HG03342 (cell line): ENCODE data around the gene INHA.

Experiments used
- ATAC-seq: cut with Tn5 transposase; IDR thresholded peaks from one replicate; pipeline ENCODE4 v1.9.1; 2021; ENCODE audit warnings: mild to moderate bottlenecking, moderate library complexity; ENCODE audit not compliant: unreplicated experiment

Gene INHA, protein sequence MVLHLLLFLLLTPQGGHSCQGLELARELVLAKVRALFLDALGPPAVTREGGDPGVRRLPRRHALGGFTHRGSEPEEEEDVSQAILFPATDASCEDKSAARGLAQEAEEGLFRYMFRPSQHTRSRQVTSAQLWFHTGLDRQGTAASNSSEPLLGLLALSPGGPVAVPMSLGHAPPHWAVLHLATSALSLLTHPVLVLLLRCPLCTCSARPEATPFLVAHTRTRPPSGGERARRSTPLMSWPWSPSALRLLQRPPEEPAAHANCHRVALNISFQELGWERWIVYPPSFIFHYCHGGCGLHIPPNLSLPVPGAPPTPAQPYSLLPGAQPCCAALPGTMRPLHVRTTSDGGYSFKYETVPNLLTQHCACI

DNA sequence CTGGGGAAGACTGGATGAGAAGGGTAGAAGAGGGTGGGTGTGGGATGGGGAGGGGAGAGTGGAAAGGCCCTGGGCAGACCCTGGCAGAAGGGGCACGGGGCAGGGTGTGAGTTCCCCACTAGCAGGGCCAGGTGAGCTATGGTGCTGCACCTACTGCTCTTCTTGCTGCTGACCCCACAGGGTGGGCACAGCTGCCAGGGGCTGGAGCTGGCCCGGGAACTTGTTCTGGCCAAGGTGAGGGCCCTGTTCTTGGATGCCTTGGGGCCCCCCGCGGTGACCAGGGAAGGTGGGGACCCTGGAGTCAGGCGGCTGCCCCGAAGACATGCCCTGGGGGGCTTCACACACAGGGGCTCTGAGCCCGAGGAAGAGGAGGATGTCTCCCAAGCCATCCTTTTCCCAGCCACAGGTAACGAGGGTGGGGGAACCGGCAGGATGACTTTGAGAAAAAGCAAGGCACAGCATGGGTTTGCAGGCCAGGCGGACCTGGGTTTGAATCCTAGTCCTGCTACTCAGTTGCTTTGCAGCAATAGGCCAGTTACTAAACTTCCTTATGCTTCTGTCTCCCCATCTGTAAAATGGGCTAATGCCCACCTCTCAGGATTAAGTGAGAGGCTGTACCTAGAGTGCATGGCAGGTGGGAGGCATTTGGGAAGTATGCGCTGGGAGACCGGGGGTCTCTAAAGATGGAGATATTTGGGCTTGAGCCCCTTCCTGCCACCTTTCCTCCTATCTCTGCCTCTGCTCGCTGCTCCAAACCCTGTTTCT, at the start of gene INHA:
TSS of gene INHA (plus strand) at position 74 of the 765 bp plus-strand sequence. CDS start at position 139, 65 bp downstream.
- ATAC-seq, result no peak

DNA sequence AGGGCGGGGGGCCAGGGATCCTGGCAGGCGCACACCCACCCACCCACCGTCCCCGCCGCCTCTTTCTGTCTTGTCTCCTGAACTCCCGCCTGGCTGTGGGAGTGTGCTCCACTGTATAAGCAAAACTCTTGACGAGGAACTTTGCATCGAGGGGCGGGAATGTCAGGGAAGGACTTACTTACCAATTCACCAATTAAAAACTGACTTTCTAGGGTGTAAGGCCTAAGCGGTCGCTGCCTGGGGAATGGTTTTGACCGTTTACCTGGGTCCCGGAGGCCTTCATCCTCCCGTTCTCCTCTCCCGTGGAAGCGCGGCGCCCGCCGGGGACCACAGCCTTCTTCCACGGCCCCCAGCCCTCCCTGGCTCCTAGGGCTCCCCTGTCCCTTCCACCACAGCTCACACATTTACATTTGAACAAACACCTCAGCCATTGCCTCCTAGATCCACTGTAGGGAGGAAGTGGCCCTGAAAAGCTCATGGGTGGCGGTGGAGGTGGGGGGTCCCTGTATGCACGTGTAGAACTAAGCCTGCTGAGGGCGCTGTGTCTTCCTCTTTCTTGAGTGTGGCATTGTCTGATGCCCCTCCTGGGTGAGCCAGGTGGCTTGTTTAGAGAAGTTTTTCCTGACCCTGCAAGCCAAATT, 49.0 kb upstream of the INHA start:
- ATAC-seq, result no peak

DNA sequence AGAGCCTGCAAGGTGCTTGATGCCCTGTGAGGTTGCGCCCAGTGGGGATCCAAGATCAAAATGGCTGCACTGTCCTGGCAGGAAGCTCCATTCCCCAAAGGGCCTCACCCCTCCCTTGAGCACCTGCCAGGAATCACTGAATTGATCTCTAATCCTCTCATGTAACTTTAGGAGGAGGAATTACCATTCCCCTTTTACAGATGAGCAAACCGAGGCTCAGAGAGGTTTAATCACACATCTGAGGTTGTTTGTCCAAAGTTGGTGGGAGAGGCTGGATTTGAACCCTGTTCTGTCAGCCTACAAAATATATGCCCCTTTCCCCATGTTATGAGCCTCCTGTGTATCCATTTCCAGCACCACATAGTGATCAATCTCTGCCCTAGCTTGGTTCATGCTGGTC, 47.3 kb upstream of the INHA start:
- ATAC-seq, result no peak

DNA sequence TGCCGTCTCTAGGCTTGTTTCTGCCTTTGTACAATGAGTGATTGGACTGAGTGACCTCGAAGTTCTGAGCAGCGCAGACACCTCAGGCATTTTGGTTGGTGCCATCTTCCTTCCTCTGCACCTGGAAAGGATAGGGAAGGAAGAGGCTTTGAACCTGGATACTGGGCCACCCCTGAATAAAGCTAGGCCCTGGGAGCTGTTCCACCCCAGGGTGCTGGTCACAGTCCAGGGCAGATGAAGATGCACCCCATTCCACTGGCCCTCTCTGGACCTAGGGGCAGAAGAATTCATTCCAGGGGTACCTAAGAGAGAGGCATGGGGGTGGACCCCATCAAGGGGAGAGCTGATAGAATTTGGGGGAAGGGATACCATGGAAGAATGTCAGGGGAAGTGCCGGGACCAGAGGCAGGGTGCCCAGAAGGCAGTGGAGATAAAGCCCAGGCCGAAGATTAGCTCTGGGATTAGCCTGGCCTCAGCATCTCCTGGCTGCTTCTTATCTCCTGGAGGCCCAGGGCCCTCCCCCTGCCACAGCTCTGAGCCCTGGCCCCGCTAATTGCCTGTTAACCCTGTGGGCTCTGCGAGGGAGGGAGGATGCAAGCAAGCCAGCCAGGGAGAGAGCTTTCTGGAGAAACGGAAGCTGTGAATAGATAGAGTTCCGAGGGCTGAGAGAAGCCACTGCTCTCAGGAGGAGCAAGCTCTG, 46.4 kb upstream of the INHA start:
- ATAC-seq, result no peak

DNA sequence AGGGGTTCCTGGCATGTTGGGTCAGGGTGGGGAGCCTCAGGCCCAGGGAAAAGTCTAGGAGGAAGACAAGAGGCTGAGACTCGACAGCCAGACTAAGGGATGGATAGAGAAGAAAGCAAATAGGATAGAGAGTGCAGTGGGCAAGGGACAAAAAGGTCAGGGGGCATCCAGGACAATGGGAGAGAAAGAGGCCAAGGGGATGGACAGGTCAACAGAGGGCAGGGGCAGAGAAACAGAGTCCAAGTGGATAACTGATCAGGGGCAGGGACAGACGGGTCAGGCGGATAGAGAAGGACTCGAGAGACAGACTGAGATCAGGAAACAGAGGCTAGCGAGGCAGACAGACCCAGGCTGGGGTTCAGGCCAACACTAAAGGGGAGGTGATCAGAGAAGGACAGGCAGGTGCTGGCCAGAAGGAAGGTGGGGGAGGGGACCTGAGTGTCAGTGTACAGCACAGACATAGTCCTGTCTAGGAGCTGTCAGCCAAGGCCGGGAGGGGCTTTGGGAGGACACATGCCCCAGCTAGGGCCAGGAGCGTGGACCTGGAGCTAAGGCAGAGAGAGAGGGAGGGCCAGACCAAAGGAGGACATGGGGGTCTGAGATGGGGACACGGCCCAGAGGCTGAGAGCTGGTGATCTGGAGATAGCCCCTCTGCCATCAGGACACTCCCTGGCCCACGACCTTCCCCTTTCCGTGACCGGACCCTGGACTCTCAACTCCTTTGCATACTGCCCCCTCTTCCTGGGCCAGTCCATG, 45.6 kb upstream of the INHA start:
- no peak for ATAC-seq

DNA sequence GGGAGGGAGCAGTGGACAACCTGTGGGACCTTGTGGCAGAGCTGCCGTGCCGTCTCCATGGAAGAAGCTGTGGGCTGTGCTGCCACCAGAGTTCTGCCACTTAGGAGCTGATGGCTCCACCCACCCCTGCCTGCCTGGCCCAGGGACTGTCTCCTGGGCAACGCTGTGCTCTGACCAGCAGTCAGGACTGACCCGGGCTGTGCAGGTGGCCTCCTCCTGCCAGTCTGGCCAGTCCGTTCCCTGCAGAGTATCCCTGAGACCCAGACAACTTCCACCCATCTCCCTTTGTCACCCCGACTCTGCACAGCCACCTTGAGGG, 45.1 kb upstream of the INHA start:
- no peak for ATAC-seq

DNA sequence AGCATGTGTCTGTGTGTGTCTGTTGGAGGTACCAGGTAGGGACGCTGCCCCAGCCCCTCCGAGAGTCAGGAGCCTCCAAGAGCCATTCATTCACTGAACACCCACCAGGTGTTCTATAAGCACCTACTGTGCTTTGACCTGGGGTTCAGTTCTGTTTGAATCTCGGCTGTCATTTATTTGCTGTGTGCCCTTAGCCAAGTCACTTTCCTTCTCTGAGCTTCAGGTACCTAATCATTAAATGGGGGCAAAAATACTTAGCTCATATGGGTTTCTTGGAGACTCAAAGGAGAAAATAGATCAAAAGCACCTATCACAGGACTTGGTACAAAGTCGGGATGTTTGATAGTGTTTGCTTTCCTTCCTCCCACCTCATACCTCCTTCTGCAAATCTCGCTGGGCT, 44.6 kb upstream of the INHA start:
- no peak for ATAC-seq

DNA sequence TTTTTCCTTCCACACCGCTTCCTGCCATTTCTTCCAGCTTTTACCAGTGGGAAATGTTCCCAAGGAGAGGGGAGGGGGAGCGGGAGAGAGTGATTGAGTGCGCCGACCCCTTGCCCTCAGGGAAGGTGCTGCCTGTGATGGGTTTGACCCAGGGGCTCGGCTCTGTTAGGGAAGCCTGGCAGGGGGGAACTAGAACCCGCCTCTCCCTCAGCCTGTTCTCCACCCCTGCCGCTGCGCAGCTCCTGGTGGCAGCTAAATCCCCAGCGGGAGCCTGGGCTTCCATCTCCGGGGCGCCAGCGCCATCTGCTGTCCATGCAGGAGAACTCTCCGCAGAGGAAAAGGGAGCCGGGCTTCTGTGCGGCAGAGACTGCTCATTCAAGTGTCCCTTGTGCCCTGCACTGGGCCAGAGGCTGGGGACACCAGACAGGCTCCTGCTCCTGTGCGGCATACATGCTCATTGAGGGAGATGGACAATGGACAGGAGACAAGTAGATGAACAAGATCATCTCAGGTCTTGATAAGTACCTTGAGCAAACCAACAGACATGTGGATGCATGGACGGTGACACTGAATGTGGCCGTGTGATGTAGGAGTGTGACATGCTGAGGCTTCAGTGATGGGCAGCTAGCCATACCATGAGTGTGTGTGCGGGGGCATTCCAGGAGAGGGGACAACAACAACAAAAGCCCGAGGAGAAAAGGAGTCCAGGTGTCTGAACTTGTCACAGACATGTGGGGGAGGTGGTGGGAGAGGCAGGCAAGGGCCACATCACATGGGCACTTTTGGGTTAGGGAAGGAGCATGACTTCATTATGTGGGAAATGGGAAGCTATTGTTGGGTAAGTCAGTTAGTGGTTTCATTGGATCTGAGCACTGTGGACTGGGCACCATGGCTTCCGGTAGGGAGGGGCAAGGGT, 41.8 kb upstream of the INHA start:
- ATAC-seq, result peak; percentile 88

DNA sequence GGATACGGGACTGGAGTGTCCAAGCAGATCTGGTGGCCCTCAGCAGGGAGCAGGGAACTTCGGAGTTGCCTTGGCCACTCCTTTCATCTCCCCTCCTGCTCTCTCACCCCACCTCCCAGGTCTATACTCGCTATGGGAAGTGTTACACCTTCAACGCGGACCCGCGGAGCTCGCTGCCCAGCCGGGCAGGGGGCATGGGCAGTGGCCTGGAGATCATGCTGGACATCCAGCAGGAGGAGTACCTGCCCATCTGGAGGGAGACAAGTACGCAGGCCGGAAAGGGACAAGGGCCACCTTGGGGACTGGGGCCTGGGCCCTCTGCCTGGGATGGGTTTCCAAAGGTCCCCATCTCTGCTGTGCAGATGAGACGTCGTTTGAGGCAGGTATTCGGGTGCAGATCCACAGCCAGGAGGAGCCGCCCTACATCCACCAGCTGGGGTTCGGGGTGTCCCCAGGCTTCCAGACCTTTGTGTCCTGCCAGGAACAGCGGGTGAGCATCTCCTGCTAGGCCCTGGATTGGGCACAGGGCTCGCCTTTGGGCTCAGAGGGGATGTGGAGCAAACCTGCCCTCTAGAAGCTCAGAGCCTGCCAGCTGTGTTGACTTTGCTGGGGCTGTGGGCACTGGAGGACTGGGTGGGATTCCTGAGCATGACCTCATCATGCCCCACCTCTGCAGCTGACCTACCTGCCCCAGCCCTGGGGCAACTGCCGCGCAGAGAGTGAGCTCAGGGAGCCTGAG, 40.3 kb upstream of the INHA start:
- ATAC-seq, result no peak

DNA sequence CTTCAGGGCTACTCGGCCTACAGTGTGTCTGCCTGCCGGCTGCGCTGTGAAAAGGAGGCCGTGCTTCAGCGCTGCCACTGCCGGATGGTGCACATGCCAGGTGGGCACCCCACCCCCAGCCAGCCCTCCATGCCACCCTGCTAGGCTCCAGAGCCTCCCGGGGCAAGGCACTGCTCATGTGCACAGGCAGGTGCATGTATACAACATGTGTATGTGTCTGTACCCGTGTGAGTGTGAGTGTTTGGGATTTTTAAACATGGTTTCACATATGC, 39.8 kb upstream of the INHA start:
- no peak for ATAC-seq

DNA sequence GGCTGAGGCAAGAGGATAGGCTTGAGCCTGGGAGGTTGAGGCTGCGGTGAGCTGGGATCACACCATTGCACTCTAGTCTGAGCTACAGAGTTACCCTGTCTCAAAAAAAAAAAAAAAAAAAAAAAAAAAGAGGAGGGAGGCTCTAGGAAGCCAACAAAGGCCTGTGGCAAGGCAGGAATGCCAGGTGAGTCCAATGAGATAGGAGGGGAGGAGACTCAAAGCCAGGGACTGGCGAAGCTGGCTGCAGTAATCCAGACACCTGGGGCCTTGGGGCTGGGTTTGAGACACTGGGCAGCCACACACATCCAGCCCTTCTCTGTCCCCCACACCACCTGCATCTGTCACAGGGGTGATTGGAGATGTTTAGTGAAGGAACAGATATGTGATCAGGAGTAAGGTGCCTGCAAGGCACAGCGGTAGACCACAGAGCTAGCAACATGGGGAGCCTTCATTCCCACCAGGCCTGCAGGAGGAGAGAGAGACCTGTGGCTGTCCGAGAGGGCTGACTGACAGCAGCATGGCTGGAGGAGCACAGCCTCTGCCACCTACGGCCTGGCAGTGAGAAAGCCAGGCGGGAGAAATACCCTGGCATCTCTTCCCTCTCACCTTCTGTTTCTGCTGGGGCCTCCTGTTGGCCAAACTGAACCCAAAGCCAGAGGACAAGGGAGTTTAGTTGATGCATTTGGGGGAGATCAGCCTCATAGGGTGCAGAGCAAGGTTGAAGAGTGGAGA, 38.0 kb upstream of the INHA start:
- ATAC-seq, result no peak

DNA sequence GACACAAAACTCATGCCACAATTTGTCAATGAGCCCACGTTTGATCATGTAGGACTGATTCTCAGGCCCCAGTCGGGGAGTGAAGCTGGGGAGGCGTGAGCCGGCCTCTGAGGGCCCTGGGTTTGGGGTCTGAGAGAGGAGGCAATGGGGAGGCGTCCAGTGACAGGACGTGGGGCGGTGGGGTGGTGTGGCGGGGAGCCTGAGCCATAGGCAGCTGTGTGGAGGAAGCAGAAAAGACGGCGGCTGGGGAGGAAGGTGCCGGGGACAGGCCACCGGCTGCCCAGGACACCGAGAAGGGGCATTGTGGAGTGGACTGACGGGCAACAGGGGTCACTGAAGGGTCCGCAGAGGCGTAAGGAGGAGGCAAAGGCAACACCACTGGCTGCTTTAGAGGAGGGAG, 35.7 kb upstream of the INHA start:
- ATAC-seq, result no peak

DNA sequence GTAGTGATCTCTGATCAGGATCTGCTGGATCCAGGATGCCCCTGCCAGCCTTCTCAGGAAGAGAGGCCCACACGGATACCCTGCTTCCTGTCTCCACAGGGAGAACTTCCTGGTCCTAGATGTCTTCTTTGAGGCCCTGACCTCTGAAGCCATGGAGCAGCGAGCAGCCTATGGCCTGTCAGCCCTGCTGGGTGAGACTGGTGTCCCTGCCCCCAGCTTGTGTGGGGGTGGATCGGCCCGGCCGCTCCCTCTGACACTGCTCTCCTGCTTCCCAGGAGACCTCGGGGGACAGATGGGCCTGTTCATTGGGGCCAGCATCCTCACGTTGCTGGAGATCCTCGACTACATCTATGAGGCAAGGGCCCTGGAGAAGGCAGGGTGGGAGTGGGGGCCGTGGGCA, 35.1 kb upstream of the INHA start:
- no peak for ATAC-seq

DNA sequence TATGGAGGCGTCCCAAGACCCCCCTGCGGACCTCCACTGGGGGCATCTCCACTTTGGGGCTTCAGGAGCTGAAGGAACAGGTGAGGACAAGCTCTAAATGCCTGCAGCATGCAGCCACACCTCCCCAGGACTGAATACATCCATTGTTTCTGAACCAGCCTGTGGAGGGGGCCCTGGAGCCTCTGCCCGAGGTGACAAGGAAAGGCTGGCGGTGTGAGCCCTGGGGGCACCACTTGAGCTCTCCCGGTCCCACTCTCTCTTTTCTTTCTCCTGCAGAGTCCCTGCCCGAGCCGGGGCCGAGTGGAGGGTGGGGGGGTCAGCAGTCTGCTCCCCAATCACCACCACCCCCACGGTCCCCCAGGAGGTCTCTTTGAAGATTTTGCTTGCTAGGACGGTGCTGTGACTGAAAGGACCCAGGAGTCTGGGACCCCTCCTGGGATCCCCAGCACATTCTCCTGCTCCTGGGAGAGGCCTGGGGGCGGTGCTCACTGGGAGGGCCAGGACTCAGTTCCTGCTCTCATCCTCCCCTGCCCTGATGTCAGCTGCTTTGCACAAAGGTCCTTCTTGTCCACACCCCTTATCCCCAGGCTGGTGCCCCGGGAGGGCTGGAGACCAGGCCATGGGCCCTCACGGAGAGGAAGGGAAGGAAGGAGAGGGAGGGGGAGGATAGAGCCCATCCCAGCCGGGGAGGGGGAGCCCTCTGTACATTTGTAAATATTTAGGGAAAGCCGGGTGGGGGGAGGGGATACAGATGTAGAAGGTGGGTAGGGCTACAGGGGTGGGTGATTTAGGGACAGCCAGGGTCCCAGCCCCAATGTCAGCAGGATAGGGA, 34.2 kb upstream of the INHA start:
- no peak for ATAC-seq

DNA sequence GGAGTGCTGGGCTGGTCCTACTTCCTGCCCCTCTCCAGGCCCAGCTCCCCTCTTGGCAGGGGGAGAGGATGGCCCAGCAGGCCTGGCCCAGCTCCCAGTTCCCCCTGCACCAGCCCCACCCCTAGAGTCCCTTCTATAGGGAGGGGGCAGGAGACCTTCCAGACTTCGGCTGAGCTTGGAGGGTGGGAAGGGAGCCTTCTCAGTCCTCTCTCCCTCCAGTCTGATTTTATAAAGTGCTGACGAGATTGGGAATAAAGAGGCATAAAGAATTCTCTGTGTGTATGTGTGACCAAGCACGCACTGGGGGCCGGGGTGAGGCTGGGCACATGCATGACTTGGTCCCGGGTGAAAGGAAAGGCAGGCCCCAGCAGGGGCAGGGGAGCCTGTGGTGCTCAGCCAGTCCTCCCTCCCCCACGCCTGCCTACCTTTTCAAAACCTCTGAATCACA, 33.6 kb upstream of the INHA start:
- no peak for ATAC-seq

DNA sequence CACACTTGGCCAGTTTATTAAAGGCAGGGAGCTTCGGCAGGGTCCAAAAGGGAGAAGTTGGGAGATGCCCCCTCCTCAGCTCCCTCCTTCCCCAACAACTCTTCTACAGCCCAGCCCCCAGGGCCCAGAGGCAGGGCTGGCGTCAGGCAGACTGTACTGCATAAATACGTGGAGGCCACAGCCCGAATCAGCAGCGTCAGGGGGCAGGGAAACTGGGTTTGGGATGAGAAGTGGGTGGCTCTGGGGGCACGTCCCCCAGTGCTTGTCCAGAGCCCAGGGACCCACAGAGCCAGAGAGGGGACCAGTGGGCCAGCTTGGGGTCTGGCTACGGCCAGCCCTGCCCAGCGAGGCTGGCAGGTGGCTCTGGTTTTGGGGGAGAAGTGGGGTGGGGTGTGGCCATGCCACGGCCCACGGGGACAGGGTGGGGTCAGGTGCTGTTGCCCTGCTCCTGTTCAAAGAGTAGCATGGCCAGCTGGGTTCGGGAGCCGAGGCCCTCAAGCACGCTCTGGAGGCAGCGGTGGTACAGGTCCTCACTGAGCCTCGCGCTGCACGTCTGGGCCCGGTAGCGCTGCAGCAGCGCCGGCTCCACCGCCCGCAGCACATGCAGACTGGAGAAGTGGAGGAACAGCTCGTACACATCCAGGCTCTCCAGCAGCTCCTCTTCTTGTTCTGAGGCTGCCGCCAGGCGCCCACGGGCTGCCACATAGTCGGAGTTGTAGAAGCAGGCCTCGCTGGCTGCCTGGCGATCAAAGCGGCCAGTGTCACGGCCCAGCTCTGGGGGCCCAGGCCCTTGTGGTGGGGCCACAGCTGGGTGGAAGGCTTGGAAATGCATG, 32.9 kb upstream of the INHA start:
- ATAC-seq, result no peak
